Muscle of back (tissue), 13 donors: Measurements from ENCODE around the gene KDM6A. TPM values are rescaled to one million over a fixed set of nuclear protein-coding genes. Genes with fewer than 3 reads are reported as not detected.
"Not testable (repeated sequence)": the region's sequence is repeated elsewhere in the genome, so short reads cannot be mapped to it uniquely, and the experiment has no call there.

ENCODE experiments used
- DNase-seq, 3 donors: peaks; one replicate each; pipeline versions ENCODE4 v3.0.0 to v3.0.0-alpha.2; 2013
- long read RNA-seq, 9 donors: transcript quantifications; one replicate each; lab custom pipeline, GENCODE V29; 2026
- polyA plus RNA-seq, 10 donors: library from polyadenylated mRNA; unstranded; fragments of 120-200 nt; gene quantifications; one replicate each; pipeline ENCODE4 v1.2.1, GENCODE V29; 2013; ENCODE audit not compliant: insufficient read length in 10 of 10

Gene KDM6A
- 10 to 100 TPM; 10.7 to 33.0 (median 19.9) TPM for polyA plus RNA-seq
- long read RNA-seq, donor 1, partial matches to known transcripts: 0 of 1 reads
- long read RNA-seq, donor 1, other reads (novel, unspliced or antisense): 0 of 1 reads
- long read RNA-seq, donor 2: 0 reads
- long read RNA-seq, donor 3: 0 reads
- long read RNA-seq, donor 4, partial matches to known transcripts: 5 of 5 reads
- long read RNA-seq, donor 4, other reads (novel, unspliced or antisense): 0 of 5 reads
- long read RNA-seq, donor 5: 0 reads
- long read RNA-seq, donor 6: 0 reads
- long read RNA-seq, donor 7: 0 reads
- long read RNA-seq, donor 8: 0 reads
- long read RNA-seq, donor 9: 0 reads

DNA sequence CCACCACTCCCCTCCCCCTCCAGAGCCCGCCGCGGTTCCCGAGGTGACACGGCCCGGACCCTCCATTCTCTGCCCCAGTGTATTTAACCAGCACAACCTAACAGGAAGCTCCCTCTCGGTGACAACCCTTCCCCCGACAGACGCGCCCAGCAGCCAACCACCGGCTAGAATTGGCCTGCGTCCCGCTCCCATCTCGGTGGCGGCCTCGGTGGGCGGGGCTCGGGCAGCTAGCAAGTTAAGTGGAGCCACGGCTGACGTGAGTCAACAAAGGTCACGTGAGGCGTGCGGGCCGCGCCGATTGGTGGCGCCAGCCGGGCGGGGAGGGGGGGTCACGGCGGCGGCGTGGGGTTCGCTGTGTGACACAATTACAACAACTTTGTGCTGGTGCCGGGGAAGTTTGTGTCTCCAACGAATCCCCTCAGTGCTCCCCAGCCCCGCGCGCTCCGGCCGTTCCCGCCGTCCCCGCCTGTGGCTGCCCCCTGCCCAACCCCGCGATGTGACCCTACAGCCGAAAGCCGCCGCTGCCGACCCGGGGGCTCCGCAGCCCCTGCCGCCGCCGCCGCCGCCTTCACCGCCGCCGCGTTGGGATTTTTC, at the start of gene KDM6A:
Gene KDM6A (plus strand): TSS at position 368 of the 594 bp plus-strand sequence. CDS start 364 bp downstream, outside the sequence.
- DNase-seq: peak; percentile 94 to 99 (median 97)

DNA sequence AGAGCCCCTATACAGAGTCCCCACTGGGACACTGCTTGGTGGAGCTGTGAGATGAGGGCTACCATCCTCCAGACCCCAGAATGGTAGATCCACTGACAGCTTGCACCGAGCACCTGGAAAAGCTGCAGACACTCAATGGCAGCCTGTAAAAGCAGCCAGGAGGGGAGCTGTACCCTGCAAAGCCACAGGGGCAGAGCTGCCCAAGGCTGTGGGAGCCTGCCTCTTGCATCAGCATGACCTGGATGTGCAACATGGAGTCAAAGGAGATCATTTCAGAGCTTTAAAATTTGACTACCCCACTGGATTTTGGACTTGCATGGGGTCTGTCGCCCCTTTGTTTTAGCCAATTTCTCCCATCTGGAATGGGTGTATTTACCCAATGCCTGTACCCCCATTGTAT, 49.8 kb upstream of the KDM6A start:
- not testable (repeated sequence) for DNase-seq

DNA sequence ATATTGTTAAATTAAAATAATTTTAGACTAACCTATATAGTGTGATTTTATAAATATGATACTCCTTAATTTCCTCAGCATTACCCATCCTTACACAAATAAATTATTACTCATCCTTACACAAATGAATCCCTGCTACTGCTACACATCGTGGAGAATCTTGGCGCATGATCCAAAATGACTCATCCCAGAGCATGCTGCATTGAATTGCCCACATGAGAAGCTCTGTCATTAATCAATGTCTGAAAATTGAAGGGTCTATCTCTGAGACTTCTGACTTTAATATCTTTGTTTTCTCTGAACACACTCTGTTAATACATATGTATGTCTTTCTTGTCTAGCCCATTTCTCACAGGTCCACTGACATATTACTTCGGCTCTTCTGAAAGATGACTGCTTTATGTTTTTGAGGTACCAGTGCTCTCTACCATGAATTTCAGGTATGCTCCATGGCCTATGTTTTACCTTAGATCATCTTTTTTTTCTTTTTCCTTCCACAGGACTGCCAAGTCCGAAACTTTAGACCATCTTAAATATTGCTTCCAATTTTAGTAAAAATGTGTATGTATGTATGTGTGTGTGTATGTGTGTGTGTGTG, 44.9 kb upstream of the KDM6A start:
- peak in 2 of 3 donors; percentile 2 to 66 for DNase-seq

DNA sequence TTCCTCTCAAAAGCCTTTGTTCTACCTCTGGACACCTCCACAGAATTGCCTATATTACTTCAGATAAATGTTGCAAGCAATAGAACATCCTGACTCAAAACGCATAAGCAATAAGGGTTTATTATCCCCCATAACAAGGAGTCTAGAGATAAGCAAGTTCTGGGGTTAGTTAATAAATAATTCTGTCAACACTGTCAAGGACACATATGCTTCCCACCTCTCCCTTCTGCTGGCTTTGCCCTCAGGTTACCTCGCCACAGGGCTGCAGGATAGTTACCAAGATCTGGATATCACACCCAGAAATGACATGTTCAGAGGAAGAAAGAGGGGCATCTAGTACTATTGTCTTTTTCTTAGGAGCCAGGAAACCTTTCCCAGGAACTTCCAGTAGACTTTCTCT, 43.2 kb upstream of the KDM6A start:
- DNase-seq: no peak

DNA sequence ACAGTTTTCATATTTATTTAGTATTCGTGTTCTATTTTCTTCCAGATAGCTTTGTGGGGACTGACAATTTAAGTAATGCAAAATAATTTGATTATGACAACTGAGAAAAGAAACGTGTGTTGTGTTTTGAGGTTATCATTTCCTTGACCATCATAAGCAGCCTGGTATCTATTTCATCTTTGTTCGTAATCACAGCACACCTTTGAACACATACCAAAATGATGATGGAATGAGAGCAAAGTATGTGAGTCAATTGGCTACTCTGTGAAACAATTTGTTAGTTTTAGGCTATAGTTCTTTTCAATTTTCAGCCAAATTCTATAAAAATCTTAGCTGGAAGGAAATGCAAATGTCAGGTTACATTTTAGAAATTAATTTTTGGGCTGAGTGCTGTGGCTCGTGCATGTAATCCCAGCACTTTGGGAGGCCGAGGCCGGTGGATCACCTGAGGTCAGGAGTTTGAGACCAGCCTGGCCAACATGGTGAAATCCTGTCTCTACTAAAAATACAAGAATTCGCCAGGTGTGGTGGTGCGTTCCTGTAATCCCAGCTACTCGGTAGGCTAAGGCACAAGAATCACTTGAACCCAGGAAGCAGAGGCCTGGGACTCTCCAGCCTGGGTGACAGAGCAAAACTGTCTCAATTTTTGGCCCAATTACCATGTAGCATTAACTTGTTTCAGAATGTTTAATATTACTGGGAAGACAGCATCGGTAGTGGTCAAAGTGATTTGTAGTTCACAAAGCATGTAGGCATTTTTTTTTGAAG, 30.3 kb upstream of the KDM6A start:
- no peak for DNase-seq

DNA sequence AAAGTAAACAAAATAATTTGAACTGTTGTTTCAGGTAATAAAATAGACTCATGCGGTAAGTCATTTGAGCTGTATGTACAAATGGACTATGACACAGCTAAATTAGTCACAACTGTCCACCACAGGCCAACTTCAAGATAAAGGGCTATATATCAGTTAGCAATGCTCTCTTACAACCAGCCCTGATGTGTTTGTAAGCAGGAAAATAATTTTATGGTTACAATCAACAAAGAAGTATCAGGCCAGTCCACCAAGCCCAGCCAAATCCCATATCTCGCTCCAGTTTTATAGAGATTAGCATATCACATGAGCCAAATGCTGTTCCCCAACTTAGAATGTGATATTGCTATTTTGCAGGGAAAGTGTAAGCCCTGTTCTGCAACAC, 29.7 kb upstream of the KDM6A start:
- no peak for DNase-seq

DNA sequence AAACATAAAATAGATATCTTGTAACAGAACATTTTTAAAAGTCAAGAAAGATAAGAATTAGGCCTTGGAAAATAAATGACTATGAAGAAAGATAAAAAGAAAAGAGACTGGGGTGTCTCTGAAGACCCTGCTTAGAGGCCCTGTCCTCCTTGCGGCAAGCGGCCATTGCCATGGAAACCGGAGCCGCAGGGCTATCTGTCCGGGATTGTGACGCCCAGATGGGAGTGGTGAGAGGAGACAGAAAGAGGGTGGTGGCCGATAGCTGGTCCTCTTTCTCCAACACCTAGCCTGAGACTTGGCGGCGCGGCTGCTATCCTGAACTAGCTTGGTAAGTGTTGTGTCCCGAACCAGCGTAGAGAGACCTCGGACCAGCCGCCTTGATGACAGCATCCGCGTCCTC, 29.2 kb upstream of the KDM6A start, which contains the start of gene DUSP21:
Gene DUSP21 (plus strand): TSS at position 269 of the 400 bp plus-strand sequence. CDS start 112 bp downstream, at position 381.
- DNase-seq: no peak

DNA sequence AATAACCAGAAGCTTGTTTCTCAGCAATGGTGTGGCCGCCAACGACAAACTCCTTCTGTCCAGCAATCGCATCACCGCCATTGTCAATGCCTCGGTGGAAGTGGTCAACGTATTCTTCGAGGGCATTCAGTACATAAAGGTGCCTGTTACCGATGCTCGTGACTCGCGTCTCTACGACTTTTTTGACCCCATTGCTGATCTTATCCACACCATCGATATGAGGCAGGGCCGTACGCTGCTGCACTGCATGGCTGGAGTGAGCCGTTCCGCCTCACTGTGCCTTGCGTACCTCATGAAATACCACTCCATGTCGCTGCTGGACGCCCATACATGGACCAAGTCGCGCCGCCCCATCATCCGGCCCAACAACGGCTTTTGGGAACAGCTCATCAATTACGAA, 28.8 kb upstream of the KDM6A start:
- DNase-seq: no peak

DNA sequence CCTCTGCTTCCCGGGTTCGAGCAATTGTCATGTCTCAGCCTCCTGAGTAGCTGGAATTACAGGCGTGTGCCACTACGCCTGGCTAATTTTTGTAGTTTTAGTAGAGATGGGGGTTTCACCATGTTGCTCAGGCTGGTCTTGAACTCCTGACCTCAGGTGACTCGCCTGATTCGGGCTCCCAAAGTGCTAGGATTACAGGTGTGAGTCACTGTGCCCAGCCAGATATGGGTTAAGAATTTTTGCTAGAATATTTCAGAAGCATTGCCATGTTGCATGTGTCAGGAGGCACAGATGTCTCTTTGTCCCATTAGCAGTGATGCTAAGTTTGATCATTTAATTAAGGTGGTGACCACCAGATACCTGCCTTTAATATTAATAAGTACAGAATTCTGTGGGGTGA, 22.1 kb upstream of the KDM6A start:
- not testable (repeated sequence) for DNase-seq

DNA sequence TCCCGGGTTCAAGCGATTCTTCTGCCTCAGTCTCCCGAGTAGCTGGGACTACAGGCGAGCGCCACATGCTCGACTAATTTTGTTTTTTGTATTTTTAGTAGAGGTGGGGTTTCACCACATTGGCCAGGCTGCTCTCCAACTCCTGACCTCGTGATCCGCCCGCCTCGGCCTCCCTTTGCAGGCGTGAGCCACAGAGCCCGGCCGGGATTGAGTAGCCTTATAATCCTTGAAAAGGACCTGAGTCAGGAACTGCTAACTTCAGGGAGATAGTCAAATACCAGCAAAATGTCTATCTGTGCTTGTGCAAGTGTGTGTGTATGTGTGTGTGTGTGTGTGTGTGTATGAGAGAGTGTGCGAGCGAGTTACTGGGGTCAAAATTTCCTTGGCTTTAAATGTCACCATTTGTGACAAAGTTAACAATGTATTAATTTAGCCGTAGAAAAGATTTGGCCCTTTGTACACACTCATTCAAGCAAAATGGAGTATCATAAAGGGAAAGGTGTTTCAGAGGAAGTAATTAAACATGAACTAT, 1.8 kb upstream of the KDM6A start:
- DNase-seq: peak in 1 of 3 donors; percentile 11

DNA sequence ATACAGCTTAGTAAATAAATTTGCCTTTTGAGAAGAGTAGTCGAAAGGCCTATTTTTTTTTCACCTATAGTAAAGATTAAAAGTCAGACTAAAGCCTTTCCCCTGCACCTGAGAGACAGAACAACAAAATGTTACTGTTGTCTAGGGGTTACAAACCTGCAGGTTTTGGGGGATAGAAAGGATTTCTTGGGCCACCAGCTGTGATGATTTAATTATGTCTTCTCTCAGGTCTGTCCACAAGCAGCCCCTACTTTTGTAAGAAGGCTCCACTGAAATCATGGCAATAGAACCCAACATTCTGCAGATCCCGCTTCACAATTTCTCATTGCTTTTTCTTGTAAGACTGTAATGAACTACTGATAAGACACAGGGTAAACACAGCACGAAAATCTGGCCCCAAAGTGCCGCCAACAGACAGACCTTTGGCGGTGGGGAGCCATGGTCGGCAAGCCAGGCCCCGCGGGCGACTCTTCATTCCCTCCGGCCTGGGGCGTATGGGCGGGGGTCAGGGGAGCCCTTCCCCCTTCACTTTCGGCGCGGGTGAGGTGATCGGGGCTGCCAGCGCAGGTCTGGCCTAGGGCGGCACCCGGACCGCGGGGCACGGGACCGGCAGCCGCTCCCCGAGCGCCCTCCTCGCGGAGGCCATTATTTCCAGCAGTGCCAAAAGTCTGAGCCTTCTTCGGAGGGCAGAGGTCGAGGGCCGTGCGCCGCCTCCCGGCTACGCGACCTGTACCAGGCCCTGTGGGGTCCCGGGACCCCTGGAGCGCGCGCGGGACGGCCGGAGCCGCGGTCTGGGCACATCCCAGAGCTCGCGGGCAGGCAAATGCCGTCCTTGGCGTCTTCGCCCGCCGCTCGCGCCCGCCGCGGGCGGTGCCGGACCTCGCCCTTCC, 812 bp upstream of the KDM6A start:
- DNase-seq: peak in 2 of 3 donors; percentile 69 to 82

DNA sequence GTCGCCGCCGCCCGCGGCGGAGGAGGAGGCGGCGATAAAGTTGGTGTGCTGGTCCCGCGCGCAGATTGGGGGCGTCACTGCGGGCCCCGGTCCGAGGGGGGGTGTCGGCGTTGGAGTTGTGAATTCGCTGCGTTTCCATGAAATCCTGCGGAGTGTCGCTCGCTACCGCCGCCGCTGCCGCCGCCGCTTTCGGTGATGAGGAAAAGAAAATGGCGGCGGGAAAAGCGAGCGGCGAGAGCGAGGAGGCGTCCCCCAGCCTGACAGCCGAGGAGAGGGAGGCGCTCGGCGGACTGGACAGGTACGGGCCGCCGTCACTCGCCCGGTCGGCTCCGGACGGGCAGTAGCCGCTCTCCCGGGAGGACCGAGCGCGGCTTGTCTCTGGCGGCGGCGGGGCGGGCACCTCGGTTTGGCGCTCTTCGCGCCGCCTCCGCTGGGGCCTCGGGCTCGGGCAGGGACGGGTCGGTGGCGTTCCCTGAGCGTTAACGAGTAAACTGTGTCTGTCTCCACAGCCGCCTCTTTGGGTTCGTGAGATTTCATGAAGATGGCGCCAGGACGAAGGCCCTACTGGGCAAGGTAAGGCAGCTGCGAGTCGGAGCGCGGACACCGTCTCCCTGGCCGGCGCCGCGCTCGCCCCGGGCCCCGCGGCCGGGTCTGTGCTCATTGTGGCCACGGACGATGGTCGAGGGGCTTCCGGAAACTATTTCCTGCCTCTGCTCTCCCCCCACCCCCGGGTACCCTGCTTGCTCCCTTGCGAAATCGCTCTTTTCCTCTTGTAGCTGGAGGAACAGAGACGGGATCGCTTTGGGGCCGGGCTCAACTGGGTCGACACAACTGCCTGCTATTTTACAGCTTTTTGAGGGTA, 658 bp downstream of the KDM6A start:
- DNase-seq: peak; percentile 30 to 83 (median 68)

DNA sequence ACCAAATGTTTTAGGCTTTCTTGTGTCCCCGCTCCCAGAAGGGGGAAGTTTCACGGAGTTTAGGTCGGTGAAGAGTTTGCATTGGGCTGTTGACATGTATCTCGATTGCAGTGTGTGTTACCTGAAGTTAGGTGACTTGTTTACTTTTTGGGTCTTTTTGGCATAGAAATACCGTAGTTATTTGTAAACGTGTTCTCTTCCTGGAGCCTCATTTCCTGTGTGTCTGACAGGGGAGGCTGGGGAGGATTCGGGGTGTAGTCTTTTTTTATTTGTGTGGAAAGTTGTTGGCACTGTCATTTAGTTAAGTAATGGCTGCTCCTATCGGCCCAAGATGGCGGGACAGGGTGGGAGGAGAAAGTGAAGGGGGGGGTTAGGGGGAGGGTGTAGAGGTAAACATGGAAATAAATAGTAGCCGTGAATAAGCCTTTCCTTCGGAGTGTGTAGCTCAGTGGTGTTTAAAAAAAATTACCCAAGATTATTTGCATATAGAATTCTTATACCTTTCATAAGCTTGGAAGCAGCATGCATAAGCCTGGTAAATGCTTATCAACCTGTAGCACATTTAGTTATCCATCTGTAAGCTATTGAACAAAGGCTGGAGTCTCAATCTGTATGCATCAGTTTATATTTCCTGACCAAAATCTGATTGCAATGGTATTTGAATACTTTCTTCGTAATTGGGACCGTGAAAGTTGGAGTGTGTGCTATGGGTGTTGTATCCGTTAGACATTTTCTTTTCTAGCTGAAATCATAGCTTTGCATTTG, 1.6 kb downstream of the KDM6A start:
- DNase-seq: peak; percentile 27 to 57 (median 49)

DNA sequence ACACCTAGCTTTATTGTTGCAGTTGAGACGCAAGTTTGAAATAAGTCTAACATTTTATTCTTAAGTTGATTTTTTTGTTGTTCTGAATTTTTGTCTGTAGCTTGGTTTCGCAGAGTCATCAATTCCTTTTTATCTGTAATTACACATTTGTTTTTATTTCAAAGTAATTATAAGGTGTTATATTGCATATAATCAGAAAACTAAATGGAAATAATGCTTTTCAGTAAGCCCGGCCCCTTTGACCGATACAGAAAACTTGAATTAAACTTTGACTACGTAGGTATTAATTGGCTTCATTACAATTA, 2.1 kb downstream of the KDM6A start:
- no peak for DNase-seq

DNA sequence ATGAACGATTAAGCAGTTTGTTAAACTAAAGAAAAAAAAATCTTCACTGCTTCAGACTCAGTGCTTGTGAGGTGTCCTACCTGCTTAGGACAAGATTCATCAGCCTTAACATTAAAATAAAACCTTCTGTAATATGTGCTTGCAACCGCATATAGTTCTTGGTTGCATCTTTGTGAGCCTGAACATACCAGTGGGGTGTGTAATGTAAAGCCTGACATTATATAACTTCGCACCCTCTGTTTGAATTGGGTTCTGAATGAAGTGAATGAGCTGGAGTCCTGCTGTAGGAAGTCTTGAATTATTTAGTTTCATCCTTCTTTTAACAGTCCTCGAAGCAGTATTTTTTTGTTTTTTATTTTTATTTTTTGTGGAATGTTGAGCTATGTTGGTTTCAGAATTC, 3.1 kb downstream of the KDM6A start:
- DNase-seq: peak in 1 of 3 donors; percentile 21

DNA sequence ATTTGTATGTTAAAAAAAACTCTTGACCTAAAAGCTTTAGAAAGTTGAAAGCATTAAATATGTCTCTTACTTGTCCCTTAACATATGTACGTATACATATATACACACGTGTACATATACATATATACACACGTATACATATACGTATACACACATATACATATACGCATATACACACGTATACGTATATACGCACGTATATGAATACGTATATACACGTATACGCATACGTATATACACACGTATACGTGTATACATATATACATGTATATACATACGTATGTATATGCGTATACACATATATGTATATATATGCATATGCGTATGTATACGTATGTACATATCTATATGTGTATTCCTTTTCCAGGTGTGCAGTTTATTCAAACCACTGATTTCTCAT, 3.8 kb downstream of the KDM6A start:
- no peak for DNase-seq

DNA sequence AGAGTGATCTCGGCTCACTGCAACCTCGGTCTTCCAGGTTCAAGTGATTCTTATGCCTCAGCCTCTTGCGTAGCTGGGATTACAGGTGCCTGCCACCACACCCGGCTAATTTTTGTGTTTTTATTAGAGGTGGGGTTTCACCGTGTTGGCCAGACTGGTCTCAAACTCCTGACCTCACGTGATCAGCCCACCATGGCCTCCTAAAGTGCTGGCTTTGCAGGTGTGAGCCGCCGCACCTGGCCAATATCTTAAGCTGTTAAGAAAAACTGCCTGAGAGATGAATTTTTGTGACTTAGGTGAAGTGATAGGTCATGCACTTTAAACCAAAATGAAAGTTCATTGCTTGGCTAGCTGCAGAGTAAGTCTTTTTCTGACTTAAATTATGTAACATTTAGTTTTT, 5.8 kb downstream of the KDM6A start:
- no peak for DNase-seq

DNA sequence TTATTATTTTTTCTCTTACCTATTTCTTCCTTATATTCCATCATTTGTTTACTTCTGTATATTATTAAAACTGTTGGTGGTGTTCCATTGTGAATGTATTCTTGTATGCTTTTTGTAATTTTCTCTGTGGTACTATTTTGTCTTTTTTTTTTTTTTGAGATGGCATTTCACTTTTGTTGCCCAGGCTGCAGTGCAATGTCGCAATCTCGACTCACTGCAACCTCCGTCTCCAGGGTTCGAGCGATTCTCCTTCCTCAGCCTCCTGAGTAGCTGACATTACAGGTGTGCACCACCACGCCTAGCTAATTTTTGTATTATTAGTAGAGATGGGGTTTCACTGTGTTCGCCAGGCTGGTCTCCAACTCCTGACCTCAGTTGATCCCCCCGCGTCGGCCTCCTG, 8.6 kb downstream of the KDM6A start:
- no peak for DNase-seq

DNA sequence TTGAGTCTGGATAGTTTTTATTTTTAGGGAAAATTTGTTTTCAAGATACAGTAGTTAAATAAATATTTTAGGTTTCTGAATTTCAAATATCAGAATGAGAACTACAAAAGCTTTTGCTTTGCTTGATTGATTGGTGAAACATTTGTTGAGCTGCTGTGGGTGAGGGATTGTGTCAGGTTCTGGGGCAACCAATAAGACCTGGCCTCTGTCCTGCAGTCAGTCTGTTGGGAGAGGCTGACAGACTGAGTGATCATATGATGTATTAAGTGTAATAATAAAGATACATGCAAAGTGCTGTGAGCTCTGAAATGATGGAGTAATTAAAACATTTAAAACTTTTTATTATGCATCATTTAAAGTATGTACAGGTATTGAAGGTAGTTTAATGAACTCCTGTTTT, 9.6 kb downstream of the KDM6A start:
- DNase-seq: no peak
